Peyer's patch (tissue), 4 donors: ENCODE data around the gene BSCL2.
"Not testable (repeated sequence)": the region's sequence is repeated elsewhere in the genome, so short reads cannot be mapped to it uniquely, and the experiment has no call there.

Experiments used
- CTCF ChIP-seq, 6 experiments: fragments of 450-650 bp in 4 of 6; fragments of 200-600 bp in 2 of 6; sonication (generic) in 1 of 6; IDR thresholded peaks; one replicate each; pipeline ENCODE4 v1.5.1; 2017 to 2019; ENCODE audit warnings: antibody characterized with exemption in 6 of 6, mild to moderate bottlenecking in 3 of 6, moderate library complexity in 1 of 6
- POLR2A ChIP-seq, 2 donors: fragments of 450-650 bp; IDR thresholded peaks; one replicate each; pipeline ENCODE4 v1.5.1; 2017; ENCODE audit warnings: antibody characterized with exemption in 2 of 2, mild to moderate bottlenecking in 2 of 2, moderate library complexity in 2 of 2

DNA sequence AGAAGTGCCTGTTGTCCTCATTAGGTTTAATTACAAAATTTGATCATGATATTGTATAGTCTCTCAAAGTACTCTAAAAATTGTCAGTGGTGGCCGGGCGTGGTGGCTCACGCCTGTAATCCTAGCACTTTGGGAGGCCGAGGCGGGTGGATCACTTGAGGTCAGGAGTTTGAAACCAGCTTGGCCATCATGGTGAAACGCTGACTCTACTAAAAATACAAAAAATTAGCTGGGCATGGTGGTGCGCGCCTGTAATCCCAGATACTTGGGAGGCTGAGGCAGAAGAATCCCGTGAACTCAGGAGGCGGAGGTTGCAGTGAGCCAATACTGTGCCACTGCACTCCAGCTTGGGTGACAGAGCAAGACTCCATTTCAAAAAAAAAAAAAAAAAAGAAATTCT lies 31.8 kb downstream of the BSCL2 start:
- not testable (repeated sequence) for TF ChIP-seq CTCF, POLR2A (IDR thresholded peaks at IDR 0.05)
